AG09319 (cell line): ENCODE measurements around the gene SRCIN1.
"Not testable (repeated sequence)": the region's sequence is repeated elsewhere in the genome, so short reads cannot be mapped to it uniquely, and the experiment has no call there.

Experiments
- DNase-seq: peaks from one replicate; pipeline ENCODE4 v3.0.0-alpha.2; 2010; ENCODE audit warnings: low read depth; ENCODE audit errors: extremely low read depth
- TF ChIP-seq, protein P1 (sequence below): IDR thresholded peaks from 2 replicates; pipeline ENCODE4 v1.5.1; 2011; ENCODE audit warnings: low read depth, mild to moderate bottlenecking, inconsistent platforms, low read length, moderate library complexity

SRCIN1 gene

GRCh38 chr17:38507921-38508569, 97.7 kb downstream of the SRCIN1 start:
- DNase-seq = no peak
- TF ChIP-seq, protein P1, sequence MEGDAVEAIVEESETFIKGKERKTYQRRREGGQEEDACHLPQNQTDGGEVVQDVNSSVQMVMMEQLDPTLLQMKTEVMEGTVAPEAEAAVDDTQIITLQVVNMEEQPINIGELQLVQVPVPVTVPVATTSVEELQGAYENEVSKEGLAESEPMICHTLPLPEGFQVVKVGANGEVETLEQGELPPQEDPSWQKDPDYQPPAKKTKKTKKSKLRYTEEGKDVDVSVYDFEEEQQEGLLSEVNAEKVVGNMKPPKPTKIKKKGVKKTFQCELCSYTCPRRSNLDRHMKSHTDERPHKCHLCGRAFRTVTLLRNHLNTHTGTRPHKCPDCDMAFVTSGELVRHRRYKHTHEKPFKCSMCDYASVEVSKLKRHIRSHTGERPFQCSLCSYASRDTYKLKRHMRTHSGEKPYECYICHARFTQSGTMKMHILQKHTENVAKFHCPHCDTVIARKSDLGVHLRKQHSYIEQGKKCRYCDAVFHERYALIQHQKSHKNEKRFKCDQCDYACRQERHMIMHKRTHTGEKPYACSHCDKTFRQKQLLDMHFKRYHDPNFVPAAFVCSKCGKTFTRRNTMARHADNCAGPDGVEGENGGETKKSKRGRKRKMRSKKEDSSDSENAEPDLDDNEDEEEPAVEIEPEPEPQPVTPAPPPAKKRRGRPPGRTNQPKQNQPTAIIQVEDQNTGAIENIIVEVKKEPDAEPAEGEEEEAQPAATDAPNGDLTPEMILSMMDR = no peak

GRCh38 chr17:38507436-38507835, 98.3 kb downstream of the SRCIN1 start:
- TF ChIP-seq, protein P1 = no peak; the same call in 1 of the 2 replicates
- DNase-seq = no peak

GRCh38 chr17:38504216-38504615, 101.5 kb downstream of the SRCIN1 start:
- DNase-seq = no peak
- TF ChIP-seq, protein P1 = no peak

- not testable (repeated sequence) for DNase-seq
Observed at GRCh38 chr17:38503286-38503913, 102.4 kb downstream of the SRCIN1 start.

DNA sequence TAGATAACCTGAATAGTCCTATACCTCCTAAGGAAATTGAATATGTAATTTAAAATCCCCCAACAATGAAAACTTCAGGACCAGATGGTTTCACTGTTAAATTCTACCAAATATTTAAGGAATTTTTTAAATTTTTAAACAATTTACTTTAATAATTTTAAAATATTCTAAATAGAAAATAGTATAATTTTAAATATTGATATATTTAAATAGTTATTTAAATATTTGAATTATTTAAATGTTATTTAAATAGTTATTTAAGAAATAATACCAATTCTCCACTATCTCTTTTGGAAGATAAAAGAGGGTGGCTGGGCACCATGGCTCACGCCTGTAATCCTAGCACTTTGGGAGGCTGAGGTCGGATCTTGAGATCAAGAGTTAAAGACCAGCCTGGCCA, 104.0 kb downstream of the SRCIN1 start:
- DNase-seq = not testable (repeated sequence)

- DNase-seq = not testable (repeated sequence)
Observed at GRCh38 chr17:38499230-38499629, 106.5 kb downstream of the SRCIN1 start.

DNA sequence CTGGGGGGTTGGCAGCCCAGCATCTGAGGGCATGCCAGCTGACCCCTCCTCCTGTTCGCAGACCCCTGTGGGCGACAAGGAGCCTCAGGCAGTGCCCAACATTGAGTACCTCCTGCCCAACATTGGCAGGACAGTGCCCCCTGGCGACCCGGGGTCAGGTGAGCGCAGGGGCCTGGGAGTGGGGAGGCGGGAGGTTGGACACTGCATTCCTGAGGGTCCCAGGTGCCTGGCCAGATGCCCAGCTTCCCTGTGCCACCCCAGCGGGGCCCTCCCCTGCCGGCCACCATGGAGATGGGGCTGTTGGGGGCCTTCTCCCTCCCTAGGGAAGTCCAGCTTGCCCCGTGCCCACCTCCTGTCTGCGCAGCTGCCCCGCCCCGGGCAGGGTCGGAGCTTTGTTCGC, 107.4 kb downstream of the SRCIN1 start:
- DNase-seq = no peak
- TF ChIP-seq, protein P1 = no peak

DNA sequence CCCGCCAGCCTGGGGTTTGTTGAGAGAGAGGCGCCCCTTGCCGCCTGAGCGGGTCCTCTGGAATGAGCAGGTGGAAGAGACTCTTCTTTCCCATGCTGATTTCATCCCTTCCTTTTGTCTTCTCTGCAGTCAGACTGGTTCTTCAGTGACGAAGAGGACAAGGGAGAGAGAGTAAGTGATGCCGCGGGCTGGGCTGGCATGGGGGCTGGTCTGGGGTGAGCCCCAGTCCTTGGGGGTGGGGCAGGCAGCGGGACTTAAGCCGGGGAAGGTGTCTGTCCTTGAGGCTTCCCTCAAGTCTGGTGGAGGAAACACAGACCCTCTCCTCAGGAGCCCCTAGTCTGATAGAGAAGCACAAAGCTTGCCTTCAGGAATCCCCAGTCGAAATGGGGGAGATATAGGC, 108.1 kb downstream of the SRCIN1 start:
- DNase-seq = not testable (repeated sequence)

GRCh38 chr17:38494152-38494551, 111.6 kb downstream of the SRCIN1 start:
- not testable (repeated sequence) for DNase-seq
